Measurements from ENCODE around the gene TNFRSF9. TPM values are rescaled to one million over a fixed set of nuclear protein-coding genes. Genes with fewer than 3 reads are reported as not detected.

Gene TNFRSF9
- not detected in 2 replicates for polyA plus RNA-seq

GRCh38 chr1:7940745-7941436 is at the start of gene TNFRSF9:
TSS of gene TNFRSF9 (minus strand) at chr1:7940839. CDS start at chr1:7939994, 845 bp downstream.

GRCh38 chr1:7961216-7962013 is 20.8 kb upstream of the TNFRSF9 start, which contains the start of gene PARK7:
TSS of gene PARK7 (plus strand) at chr1:7961711. CDS start at chr1:7962786, 1,075 bp downstream.

Other genes starting within 250 kb of the TNFRSF9 start
- 9.7 and 12.3 TPM in 2 replicates for gene VAMP3, start 169.5 kb downstream of the TNFRSF9 start, polyA plus RNA-seq
- gene PER3, start 156.5 kb downstream of the TNFRSF9 start, polyA plus RNA-seq = 8.2 and 8.8 TPM in 2 replicates
- not detected in 2 replicates for gene UTS2, start 87.8 kb downstream of the TNFRSF9 start, polyA plus RNA-seq
- 1,137 and 1,168 TPM in 2 replicates for gene PARK7, start 20.9 kb upstream of the TNFRSF9 start, polyA plus RNA-seq
- 14.5 and 18.8 TPM in 2 replicates for gene ERRFI1, start 85.5 kb upstream of the TNFRSF9 start, polyA plus RNA-seq